Loucy (cell line): ENCODE results near the gene FARP1.

Experiments used
- CTCF ChIP-seq: fragments of 200-600 bp; sonication (generic); conservative IDR thresholded peaks from 2 replicates; pipeline ENCODE4 v1.5.1; 2014; ENCODE audit warnings: mild to moderate bottlenecking, antibody characterized with exemption, low read length
- EZH2phosphoT487 ChIP-seq: fragments of 200-600 bp; IDR thresholded peaks from 2 replicates; pipeline ENCODE4 v1.6.1; 2018; ENCODE audit warnings: antibody characterized with exemption, mild to moderate bottlenecking, moderate library complexity, borderline replicate concordance

GRCh38 chr13:98441056-98441676 is 298.3 kb downstream of the FARP1 start:
- TF ChIP-seq CTCF: no peak
- TF ChIP-seq EZH2phosphoT487: no peak
